GM18505 (cell line): ENCODE data around the gene TMEM145.
A peak's percentile ranks its signal among the peaks of the same experiment; 100 is the strongest.
"Not testable (repeated sequence)": the region's sequence is repeated elsewhere in the genome, so short reads cannot be mapped to it uniquely, and the experiment has no call there.

ENCODE experiments used
- ATAC-seq: cut with Tn5 transposase; IDR thresholded peaks from one replicate; pipeline ENCODE4 v1.9.1; 2021; ENCODE audit not compliant: unreplicated experiment
- POLR2A ChIP-seq: IDR thresholded peaks from 4 replicates; pipeline ENCODE4 v1.6.1; 2011; ENCODE audit warnings: borderline replicate concordance; ENCODE audit not compliant: insufficient read depth, insufficient read length; ENCODE audit errors: extremely low read depth

Gene TMEM145

DNA sequence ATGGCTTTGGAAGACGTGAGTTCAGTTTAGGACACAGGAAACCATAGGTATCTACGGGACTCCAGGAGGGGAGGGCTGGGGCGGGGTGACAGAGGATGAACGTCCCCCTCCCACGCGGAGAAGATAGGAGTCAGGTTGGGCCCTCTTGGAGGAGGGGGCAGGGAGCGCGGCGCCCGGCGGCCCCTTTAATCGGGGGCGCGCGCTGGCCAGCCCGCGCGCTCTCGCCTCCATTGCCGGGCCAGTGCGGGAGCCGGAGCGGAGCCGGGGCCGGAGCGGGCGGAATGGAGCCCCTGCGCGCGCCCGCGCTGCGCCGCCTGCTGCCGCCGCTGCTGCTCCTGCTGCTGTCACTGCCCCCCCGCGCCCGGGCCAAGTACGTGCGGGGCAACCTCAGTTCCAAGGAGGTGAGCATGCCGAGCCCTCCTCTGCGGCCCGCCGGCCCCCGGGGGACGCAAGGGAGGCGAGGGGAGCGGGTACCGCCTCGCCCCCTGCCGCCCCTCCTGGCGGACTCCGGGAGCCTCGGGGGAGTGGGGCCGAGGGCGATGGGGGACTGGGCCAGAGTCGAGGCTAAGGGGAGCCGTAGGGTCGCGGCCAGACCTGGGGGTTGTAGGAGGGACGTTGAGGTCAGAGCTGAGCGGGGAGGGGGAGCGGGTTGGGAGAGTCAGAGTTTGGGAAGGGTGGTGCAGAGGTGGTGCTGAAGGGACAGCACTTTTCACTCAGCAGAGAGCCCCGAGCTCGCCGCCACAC is at the start of gene TMEM145:
TMEM145 (plus strand) TSS at position 214 of the 744 bp plus-strand sequence; CDS start at position 282, 68 bp downstream.
- ATAC-seq, result no peak

DNA sequence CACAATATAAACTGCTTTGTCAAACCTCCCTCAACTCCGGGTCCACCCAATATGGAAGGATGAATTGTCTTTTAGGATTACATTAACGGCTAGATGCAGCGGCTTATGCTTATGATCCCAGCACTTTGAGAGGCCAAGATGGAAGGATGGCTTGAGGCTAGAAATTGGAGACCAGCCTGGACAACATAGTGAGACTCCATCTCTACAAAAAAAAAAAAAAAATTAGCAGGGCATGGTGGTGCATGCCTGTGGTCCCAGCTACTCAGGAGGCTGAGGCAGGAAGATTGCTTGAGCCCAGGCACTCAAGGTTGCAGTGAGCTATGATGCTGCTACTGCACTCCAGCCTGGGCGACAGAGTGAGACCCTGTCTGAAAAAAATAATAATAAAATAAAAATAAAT is 47.0 kb upstream of the TMEM145 start:
- not testable (repeated sequence) for ATAC-seq

More for the DNA sequence above, at the start of gene TMEM145:
- TF ChIP-seq POLR2A, result no peak

DNA sequence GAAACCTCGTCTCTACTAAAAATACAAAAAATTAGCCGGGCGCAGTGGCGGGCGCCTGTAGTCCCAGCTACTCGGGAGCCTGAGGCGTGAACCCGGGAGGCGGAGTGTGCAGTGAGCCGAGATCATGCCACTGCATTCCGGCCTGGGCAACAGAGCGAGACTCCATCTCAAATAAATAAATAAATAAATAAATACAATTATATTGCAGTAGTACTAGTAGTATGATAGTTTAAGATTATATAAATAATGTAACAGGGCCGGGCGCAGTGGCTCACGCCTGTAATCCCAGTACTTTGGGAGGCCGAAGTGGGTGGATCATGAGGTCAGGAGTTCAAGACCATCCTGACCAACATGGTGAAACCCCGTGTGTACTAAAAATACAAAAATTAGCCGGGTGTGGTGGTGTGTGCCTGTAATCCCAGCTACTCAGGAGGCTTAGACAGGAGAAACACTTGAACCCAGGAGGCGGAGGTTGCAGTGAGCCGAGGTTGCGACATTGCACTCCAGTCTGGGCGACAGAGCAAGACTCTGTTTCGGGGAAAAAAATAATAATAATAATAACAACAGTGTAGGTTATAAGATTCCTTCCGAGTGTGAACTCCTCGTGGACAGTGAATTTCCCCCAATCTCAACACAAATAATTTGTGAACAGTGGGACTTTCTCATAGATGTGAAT is 46.0 kb upstream of the TMEM145 start:
- not testable (repeated sequence) for ATAC-seq

DNA sequence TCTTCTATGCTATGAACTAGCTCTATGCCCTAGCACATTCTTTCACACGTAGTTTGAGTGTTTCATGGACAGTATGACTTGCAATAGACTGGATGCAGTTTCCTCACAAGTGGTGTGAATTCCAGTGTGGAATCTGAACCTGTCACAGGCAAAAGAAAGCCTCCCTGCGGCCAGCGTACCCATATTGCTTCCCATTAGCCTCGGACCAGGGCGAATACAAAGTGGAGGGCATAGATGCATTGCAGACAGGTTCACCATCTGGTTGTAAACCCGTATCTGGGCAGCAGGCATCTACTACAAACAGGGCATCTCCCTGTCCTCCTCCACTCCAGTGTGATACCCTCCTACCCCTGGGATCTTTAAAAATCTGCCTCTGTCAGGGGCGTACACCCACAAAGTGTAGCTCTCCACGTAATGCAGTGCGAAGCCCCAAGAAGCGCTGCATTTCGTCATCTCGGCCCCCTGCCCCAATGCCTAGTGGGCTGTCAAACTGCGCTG is 45.4 kb upstream of the TMEM145 start:
- no peak for ATAC-seq

DNA sequence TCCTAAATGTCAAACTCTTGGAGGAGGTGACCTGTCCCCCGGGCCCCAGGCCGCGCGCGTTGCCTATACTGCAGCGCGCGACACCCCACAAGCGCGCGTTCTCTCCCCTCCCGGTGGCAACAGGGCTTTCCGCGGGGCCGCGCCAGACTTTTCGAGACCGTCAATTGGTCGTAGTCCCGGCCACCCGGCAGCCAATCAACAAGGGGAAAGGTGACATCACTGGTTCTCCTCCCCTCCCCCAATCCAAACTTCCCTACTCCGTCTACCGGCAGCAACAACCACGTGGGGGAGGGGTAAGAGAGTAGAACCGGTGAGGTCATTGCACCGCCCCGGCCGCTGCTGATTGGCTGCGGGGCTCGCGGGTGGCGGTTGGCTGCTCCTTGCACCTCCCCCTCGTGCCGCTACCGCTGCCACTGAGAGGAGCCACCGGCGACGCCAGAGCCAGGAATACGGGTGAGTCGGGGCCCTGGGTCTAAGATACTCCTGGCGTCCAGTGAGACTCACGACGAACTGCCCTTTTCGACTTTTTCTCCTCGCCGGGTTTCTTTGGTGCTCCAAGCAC is 44.9 kb upstream of the TMEM145 start:
- peak; percentile 56 for ATAC-seq
- peak; percentile 49 for TF ChIP-seq POLR2A

More for the DNA sequence above, 45.4 kb upstream of the TMEM145 start:
- no peak for TF ChIP-seq POLR2A

DNA sequence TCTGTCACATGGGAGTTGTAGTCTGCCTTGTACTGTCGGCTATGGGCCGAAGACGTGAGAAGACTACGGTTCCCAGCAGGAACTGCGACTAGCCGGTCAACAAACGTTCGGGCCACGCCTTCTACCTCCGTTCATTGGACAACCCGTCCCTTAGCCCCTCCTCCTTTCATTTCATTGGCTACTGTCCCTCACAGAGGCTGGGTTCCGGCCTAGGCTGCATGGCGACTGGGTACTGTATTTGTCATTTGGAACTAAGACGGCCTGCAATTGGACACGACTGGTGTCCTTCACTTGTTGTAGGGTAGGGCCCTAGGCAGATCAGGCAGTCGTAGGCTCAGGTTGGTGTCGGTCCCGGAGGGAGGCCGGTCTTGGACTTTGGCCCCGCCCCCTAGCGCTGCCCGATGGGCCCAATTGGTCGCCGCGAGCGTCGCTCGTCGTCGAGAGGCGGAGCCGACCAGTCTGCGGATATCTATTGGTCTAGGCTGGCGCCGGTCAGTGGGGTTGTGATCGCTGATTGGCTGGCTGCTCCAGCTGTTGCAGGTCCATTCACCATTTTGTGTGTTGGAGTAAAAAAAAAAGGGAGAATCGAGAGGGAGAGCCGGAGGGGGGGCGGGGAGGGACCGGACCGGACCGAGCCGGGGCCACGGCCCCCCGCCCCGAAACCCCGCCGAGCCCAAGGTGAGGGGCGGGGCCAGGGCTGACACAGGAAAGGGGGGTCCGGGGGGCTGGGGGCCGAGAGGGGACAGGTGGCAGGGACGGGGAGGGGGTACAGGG is 44.2 kb upstream of the TMEM145 start, which contains the start of gene CIC:
CIC (plus strand) TSS at position 549 of the 774 bp plus-strand sequence. CDS start 2,532 bp downstream, outside the sequence.
- no peak for TF ChIP-seq POLR2A
- ATAC-seq, result peak; percentile 65

DNA sequence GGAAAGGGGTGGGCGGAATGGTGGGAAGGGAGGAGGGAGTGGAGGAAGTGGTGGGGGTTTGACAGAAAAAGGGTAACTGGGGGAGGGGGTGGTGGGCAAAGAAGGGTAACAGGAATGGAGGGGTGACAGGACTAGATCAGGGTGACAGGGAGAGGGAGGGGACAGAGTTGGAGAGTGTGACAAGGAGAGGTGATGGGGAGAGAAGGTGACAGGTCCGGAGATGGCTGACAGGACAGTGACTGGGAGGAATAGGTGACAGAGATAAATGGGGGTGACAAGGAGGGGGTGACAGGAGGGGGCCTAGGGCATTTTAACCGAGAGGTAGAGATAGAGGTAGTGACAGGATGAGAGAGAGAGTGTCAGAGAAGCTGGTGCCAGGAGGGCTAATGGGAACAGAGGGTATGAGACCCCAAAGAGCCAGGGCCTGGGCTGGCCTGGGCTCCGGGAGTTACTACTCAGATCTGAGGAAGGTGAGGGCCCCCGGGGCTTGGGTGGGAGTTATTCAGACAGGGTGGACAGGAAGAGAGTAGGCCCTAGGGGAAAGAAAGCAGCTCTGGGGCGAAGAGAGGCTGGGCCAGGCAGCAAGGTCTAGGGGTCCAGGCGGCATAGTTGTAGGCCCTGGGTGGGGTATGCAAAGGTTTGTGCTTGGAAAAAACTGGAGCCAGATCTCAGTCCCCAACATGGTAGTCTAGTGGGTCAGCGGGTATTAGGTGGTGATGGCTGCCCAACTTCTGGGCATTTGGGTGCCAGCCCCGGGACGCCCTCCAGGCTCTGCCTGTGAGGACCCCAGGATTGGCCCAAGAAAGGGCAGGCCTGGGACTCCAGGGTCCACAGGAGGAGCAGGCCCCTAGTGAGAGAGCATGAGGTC is 43.4 kb upstream of the TMEM145 start:
- no peak for ATAC-seq
- no peak for TF ChIP-seq POLR2A

DNA sequence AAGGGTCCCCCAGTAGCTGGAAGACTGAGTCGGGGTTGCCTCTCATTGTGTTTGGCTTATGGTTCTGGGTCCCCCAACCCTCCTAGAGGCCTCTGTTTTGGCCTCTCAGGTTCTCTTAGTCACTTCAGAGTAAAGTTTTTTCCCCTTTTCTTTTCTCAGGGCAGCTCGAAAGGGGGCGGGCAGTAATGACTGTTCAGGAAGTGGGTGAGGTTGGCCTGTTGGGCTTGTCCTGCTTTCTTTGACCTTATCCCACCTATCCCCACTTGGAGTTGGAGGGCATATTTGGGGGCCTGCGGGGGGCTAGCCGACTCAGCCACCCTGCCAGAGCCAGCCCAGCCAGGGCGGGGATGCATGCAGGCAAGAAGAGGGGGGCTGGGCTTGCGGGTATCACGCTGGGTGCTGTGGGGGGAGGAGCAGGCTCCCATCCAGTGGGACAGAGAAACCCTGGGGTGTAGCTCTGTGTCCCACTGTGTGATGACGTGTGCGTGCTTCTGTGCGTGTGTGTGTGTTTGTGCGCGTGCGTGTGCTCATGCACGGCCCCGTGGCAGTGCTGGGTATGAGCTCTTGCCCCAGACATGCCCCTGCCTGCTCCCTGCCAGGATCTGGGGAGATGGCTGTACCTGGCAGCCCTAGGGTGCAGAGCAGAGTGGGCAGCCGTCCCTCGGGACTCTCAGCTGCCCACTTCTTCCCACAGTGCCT is 42.6 kb upstream of the TMEM145 start:
- no peak for ATAC-seq
- TF ChIP-seq POLR2A, result peak; percentile 57

DNA sequence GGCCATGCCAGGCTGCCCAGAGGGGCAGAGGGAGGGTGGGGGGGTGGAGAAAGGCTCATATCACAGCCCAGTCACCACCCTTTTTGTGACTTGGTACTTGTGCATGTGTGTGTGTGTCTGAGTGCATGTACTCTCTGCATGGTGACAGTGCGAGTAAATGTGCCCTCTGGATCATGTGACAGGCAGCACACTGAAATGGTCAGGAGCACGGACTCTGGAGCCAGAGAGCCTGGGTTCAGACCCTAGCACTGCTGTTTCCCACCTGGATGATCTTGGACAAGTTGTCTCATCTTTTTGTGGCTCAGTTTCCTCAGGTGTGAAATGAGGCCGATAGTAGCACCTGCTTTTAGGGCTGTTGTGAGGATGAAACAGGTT is 42.1 kb upstream of the TMEM145 start:
- ATAC-seq, result no peak
- no peak for TF ChIP-seq POLR2A

DNA sequence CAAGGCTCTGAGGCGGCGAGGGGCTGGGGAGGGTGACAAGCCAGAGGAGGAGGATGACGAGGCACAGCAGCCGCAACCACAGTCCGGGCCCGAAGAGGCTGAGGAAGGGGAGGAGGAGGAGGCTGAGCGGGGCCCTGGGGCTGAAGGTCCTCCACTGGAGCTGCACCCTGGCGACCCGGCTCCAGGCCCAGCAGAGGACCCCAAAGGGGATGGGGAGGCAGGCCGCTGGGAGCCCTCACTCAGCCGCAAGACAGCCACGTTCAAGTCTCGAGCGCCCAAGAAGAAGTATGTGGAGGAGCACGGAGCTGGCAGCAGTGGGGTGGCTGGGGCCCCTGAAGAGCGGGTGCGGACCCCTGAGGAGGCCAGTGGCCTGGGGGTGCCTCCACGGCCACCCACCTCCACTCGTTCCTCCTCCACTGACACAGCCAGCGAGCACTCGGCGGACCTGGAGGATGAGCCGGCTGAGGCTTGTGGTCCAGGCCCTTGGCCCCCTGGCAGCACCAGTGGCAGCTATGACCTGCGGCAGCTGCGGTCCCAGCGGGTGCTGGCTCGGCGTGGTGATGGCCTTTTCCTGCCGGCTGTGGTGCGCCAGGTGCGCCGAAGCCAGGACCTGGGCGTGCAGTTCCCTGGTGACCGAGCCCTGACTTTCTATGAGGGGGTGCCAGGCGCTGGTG is 41.1 kb upstream of the TMEM145 start:
- no peak for ATAC-seq
- no peak for TF ChIP-seq POLR2A

DNA sequence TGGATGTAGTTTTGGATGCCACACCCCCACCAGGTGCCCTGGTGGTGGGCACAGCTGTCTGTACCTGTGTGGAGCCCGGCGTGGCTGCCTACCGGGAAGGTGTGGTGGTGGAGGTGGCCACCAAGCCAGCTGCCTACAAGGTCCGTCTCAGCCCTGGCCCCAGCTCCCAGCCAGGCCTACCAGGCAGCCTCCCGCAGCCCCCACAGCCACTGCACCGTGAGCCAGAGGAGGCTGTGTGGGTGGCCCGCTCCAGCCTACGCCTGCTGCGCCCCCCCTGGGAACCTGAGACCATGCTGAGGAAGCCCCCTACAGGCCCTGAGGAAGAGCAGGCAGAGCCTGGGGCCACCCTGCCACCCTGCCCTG is 40.6 kb upstream of the TMEM145 start:
- no peak for ATAC-seq

More for the DNA sequence above, 40.6 kb upstream of the TMEM145 start:
- no peak for TF ChIP-seq POLR2A
